Femur (tissue), 1 donor: ENCODE measurements around the gene C1orf174.

Experiments used
- DNase-seq: peaks from one replicate; pipeline ENCODE4 v3.0.0-alpha.2; 2017

The C1orf174 gene

DNA sequence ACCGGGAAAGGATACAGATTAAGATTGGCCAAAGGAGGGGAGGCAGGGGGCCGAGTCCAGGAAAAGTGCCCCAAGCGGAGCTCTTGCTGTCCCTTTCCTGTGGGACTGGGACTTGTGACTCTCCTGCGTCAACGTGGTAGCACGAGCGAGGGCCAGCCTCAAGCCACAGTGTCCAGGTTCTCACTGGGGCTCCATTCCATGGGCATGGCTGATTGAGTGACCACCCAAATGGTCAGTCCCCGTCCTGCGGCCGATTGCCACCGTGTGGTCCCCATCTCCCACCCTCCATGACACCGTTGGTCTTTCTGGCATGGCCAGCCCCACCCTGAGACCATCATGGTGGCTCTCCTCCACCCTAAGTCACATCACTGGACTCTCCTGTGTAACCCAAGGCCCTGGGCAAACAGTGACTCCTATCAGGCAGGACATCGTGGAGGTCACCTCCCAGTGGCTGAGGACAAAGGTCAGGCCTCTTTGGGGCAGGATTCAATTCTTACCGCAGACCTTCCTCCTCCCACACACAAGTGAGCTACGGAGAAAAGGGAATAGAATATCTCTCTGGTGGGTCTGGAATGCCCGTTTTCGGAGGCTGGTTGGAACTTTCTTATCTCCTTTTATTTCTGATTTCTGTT is 8.9 kb upstream of the C1orf174 start:
- DNase-seq = no peak

DNA sequence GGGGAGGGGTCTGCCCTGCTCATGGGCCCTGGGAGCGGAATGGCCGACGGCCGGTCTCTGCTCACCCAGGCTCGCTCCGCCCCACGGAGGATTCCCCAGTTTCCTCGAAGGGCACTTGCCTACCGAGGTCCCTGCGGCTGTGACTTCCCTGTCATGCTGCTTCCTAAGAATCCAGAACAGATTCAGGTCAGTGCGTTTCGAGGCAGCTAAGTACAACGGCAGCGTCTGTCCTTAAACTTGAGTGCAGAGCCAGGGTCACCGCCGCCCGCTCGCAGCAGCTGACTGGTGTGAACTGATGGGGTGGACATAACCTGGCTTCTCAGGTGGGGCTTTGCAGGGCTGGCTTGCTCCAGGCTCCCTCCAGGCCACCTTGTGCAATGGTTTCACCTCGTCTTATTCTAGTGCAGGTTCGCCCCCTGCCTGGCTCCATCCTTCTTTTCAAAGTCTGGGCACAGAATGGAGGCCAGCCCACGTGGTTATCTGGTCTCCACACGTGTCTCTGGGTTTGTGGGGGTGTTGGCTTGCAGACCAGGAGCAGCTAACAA is 7.6 kb upstream of the C1orf174 start:
- DNase-seq = no peak

DNA sequence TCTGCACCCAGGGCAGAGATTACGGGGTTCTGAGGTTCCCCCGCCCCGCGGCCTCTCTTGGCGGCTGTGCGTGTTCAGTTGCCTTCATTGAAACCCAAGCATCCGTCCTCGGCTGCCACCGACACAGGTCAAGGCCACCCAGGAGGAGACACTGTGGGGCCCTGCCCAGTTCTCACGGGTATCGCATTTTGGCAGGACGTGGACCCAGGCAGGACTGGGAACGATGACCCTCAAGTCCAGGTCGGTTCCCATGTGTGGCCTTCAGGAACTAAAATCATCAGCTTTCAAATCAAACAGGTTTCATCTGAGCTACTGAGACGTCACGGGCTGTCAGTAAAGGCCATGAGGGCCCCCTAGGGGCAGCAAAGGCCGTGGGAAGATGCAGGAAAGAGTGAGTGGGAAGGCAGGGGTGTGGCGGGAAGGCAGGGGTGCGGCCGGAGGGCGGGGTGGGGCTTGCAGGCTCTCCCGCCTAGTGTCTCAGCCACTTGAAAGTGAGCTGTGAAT is 7.0 kb upstream of the C1orf174 start:
- peak; percentile 33 for DNase-seq

DNA sequence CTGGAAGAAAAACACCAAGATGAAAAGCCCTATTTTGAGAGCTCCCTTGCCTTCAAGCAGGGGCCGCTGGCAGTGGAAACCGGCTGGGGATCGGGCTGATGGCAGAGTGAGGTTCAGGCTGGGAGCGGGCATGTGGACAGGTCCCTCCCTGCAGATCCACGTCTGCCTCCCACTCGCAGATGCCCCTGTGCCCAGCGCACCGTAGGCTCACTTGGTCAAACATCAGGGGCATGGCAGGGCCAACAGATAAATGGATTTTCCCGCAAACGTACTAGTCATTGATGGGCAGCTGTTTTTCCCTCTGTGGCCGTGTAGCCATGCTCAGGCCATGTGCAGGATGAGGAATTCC is 6.6 kb upstream of the C1orf174 start:
- peak; percentile 8 for DNase-seq

DNA sequence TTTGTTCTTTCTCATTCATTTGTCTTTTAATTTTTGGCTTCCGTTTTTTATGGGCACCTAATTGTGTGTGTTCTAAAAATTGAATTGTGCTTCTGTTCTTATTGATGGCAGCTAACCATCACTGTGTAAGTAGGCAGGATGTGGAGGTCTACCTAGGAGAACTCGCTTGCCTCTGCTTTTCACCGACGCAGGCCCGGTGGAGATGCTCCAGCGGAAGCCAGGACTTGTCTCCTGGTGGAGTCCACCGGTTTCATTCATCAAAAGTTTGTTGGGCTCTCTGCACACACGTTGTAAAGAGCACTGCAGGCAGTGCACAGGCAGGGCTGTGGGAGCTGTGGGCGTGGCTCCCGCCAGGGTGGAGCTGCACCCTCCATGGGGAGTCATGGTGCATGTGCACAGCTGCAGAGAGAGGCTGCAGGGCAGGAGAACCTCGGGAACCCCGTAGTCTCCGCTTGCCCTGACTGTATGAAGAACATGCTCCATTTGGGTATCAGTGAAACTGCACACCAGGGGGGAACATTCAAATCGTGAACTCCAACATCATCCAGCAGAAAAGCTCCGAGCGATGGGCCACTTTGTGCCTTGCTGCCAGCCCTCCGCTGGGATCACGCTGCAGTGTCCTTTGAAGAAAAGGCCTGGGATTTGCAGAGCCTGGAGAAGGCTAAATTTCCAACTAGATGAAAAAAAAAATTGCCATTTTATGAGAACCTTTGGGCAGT is 6.0 kb upstream of the C1orf174 start:
- peak; percentile 13 for DNase-seq

DNA sequence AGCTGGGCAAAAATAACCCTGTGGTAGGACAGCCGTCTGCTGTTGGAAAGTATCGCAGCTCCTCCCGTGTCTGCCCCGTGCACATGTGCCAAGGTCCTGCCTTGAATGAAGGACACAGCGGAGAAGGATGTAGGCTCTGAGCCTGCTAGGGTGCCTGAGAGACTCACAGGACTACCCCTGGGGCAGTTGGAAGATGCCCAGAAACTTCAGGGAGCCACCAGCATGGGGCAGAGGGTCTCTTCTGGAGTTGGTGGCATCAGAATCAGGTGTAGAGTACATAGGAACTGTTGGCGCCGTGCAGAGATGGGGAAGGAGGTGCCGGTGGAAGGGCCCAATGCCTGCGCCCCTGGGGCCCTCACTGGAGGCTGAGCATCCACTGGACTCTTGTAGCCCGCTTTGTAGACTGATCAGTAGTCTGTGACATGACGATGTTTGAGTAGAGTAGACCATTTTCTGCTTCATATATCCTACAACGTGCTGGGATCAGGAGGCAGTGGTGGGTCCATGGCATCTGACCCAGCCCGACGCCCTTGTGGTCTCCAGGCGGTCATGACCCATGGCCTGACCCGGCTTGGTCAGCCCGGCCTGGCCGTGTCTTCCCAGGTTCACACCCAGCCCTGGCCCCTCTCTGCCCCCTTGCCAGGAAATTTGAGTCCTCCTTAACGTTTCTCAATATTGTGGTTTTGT is 5.3 kb upstream of the C1orf174 start:
- peak; percentile 11 for DNase-seq

DNA sequence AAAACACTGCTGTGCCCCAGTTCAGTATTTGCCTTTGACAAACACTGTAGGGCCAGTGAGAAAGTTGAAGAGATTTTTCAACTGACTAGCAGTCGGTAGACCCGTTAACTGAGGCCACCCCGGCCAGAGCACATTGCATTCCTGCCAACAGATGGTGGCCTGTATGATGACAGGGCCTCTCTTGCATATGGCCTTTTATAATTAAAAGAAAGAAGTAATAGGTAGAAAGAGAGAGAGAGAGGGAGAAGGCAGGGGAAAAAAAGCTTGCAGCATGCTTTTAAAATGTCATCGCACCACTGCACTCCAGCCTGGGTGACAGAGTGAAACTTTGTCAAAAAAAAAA is 4.7 kb upstream of the C1orf174 start:
- no peak for DNase-seq

DNA sequence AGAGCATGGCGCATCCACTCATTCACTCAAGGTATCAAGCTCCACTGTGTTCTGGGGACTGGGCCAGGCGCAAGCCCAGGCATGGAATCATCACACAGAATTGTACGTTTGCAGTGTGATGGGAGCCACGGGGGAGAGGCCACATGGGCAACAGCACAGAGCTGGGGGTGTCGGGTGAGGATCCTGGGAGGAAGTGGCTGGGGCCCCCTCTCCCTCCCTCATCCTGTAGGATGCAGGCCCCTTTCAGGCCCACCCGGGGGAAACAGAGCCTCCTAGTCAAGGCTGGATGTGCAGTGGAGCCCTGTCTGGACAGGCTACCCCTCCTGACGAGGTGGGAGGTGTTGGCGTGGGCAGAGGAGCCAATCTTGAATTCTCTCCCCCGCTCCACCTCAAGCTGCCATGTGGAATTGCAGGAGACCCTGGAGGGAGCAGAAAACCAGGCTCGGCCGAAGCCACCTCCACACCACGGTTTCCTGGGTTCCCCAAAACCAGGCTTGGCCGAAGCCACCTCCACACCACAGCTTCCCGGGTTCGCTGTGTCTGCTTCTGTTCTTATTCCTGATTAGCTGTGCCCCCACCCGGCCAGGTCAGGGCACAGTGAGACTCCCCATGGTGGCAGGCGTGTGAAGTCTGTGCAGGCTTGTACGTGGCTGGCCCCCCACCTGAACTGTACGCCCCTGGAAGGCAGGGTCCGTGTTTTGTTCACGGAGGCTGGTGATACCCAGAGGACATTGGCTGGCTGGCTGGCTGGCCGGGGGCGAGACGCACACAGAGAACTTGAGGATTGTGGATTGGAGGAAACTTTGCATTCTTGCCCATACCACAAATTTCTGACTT is 4.2 kb upstream of the C1orf174 start:
- peak; percentile 22 for DNase-seq

DNA sequence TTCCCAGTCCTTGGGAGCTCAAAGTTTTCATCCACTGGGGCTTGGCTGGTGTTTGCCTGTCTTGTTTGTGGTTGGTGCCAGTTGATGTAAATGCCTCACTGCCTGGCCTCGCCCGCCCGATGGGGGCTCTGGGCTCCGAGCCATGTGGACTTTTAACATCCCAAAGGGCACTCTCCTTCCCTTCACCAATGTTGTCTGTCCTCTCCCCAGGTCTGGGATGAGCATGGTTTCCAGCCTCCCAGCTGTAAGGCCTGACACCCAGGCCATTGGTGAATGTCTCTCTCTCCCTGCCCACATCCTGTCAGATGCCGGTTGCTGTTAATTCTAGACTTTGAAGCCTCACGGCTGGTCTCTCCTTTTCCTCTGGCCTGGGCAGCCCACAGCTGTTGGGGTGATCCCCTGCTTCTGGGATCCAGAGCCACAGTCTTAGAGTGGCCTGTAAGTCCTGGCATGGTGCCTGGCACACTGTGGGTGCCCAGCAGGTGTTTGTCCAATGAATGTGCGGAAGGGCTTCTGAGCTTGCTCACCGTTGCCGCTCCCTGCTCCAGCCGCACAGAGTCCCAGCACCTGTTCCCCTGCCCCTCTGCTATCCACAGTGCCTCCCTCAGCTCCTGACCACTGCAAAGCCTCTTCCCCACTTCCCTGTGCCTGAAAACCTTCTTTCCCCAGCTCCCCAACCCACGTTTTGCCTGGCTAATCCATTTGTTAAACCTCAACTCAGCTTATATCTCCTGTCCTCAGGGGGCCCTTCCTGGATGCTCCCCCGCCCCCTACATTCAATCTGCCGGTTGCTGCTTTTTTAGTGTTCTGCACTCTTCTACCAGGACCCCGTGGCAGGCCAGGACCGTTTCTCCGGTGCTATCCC is 3.3 kb upstream of the C1orf174 start:
- peak; percentile 57 for DNase-seq

DNA sequence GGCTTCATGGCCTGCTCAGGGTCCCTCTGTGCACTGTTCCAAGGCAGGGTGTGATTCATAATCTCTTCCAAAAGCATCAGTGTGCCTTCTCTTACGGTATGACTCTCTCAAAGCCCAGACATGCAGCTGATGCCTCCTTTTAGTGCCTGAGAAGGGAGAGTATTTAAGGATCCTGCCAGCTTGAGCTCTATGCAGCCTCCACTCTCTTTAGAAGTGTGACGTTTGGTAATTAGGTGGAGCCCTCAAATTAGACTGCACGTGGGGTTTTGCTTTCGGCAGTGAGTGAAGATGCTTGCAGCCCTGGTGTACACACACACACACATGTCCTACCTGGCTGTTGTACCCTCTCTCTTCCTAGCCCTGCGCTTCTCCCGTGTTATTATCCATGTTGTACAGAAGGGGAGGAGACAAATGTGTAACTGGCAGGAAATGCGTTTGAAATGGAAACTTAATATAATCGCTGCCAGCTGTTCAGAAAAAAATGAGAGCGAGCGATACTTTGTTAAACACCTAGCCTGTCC is 2.6 kb upstream of the C1orf174 start:
- DNase-seq = peak; percentile 19

DNA sequence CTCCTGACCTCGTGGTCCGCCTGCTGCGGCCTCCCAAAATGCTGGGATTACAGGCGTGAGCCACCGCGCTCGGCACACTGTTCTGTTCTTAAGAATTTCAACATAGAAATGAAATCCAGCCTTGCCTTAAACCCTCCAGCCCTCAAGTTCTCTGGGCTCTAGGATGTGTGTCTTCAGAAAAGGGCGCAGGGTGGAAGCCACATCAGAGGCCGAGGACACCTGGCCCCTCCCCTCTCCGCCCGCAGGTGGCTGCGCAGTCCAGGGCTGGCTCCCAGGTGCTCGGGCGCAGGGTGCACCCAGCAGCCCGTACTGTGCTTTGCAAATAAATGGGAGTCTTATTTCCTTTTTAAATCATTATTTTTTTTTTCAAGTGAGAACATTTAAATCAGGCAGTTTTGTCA is 2.0 kb upstream of the C1orf174 start:
- peak; percentile 22 for DNase-seq

DNA sequence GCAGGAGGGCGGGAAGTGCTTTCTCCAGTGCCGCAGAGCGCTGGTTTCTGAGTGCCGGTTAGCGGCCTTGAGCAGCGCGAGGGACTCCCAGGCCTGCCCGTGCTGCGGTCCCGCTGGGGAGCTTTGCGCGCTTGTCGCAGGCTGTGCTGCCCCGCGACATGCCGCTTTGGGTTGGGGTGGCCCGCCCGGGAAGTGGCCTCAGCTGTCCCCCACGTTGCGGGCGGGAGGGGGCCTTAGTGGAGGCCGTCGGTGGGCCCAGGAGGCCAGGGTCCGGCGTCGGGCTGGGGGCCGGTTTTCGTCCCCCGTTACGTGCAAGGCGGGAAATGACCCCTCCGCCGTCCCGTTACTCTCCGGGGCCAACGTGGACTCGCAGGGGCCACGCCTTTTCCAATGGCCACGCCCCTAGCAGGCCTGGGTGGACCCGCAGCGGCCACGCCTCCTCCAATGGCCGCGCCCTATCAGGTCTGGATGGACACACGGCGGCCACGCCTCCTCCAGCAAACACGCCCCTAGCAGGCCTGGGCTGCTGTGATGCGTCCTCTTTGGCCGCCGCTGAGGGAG is 977 bp upstream of the C1orf174 start:
- DNase-seq = peak; percentile 98

DNA sequence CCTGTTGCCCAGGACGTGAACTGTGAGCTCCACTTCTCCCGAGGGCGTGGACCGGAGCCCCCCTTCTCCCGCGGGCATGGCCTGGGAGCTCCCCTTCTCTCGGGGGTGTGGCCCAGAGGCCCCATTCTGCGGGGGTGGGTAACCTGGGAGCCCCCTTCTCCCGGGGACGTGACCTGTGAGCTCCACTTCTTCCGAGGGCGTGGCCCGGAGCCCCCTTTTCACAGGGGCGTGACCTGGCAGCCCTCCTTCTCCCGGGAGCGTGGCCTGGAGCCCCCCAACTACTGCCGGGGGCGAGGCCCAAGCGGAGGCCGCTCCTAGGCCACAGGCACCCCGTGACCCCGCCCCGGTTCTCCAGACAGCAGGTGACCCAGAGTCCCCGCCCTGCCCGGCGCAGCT is 320 bp downstream of the C1orf174 start:
- DNase-seq = no peak

DNA sequence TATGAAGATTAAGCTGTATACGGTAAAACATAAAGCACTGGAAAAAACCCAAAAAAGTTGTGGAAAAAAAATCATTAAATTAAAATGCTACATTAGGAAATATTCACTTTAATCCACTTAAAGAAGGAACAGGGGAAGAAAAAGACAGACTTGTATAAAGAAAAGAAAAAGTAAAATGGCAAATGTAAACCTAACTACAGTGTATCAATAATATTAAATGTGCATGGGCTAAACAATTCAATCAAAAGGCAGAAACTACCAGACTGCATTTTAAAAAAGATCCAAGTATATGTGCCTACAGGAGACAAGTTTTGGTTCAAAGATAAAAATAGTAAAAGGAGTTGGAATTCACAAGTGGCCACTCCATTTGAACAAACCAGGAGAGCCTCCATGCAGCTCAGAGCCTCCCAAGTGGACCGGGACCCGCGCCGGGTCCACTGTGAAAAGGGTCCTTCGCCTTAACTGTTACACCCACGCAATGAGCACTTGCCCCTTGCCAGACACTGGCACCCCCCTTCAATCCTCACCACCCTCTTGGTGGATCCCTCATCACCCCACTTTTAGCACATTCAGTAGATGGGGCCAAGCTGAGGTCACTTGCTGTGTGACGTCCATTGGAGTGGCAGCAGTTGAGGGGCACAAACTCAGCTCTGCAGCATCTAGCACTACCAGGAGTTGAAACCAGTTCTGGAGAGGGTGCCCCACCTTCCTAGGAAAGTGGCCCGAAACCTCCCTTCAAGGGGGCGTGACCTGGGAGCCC is 898 bp downstream of the C1orf174 start:
- DNase-seq = no peak

DNA sequence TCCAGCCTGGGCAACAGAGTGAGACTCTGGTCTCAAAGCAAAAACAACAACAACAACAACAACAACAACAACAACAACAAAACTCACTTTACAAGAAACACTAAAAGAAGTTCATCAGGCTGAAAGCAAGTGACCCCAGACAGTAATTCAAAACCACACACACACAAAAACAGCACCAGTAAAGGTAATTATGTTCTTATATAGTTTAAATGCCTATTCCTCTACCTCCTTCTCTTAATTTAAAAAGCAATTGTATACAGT is 1.7 kb downstream of the C1orf174 start:
- no peak for DNase-seq

DNA sequence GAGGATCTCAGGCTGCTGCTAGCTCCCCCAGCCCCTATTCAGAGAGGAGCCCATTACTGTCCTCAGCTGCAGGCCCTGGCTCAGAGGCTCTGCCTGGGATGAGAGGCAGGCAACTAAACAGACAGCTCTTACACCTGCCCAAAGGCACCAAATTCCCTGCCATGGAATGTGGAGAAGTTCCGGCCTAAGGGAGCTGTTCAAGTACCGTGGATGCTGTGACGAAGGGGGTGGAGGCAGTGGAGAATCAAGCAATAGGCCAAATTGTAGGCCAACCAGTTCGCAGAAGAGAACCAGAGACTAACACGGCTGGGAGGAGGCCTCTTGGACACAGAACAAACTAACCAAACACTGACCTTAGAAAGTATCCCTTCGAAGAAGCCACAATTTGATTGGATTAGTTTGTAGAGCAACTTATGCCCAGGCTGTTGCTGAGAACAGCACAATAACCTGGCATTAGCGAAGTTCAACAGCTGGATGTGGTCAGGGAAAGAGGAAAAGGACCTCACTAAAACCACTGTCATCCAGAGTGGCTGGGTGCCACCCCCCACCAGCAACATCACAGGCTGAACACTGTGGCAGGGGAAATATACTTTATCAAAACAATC is 3.6 kb downstream of the C1orf174 start:
- no peak for DNase-seq

DNA sequence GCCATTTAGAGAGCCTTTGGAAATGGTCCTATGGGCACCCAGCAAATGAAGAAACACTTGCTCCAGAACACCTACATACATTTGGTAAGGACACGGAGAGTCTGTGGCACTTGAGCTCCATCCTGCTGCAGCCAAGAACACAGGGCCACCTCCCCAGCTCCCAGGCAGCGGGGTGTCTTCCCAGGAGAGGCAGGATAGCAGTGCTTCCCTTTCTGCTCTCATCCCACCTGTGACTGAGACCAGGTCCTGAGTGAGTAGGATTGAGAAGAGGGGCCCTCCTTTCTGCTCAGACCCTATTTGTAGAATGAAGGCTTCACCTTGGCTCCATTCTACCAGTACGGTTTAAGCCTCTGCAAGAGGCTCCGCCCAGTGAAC is 4.1 kb downstream of the C1orf174 start:
- DNase-seq = no peak

DNA sequence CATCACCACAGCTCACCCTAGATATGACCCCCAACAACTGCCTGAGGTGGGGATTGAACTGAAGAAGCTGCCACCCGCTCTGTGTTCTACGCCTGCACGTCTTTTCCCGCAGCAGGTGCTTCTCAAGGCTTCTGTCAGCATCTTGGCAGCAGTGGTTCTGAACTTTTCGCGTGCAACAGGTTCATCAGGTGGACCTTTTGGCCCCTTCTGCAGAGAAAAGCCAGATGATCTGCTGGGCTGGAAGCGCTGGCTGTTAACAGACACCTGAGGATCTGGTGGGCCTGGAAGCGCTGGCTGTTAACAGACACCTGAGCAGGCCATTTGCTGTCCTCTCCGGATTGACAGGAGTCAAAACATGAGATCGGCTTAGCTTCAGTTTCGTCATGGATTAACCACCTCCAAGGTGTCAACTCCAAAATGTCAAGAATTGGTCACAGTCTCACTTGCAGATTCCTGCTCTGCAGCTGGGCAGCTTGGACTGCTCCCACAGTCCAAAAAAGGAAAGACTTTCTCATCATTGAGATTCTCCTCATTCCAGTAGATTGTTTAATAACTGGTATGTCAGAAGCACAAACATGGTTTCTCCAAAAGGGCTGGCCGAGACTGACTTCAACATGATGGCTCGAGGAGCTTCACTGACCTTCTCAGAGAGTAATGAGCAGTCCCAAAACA is 4.7 kb downstream of the C1orf174 start:
- DNase-seq = no peak

DNA sequence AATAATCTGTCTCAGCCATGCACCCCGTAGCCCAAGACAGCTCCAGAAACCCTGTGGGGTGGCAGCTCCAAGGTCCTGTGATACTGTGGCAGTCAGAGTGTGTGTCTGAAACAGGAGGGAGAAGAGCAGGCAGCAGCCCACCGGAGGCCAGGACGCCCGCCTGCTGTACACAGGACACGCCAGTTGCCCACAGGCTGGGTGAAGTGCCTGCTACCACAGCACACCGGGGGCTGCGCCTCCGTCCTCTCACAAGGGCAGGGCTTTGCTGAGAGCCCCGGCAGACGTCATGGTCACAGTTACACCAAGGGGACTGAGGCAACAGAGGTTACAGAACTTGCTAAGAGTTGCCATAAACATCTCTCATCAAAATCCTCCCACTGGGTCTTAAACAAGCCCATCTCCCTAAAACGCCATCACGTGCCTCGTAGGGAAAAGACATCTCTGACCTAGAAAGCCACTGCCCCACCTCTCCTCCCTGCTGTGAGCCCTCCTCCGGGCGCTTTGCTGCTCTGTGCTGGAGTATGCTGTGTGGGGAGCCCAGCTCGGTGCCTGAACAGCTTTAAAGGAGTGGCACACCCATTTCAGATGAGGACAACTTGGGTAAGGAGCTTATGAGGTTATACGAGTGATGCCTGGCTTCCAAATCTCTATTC is 5.3 kb downstream of the C1orf174 start:
- DNase-seq = no peak
